ENCODE results near the gene ATP8B4.

Gene ATP8B4

DNA sequence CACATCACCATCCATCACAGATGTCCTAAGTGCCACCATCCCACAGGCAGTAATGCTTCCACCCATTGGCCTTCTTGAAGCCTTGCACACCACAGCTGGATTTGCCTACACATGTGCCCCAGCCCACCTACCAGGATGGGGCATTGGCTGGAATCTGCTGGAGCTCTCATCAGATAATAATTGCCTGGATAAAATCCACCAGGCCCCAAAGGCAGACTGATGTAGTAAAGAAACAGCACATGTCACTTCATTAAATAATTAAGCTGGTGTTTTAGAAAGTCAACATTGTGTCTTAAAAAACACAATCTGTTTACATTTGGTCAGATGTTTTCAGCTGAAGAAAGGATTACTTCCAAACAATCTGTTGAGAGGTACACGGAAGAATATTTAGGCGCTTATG lies 229.5 kb downstream of the ATP8B4 start:
- no peak for DNase-seq

DNA sequence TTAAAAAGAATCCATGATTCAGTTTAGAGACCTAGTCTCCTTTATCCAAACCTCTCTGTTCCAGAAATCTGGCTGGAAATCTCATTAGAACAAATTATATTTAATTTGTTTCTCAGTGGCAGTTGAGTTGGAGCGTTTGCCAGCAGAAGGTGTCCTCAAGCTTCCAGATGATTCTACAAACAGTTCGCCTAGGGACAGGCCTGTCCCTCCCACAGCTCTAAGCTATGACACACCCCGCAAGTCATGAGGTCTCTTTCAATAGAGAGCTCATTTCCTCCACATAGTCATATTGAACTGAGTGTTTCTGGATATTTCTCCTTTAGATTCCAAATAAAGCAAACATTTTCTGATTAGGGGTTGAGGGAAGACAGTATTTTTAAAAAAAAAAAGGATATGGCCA lies 230.3 kb downstream of the ATP8B4 start:
- DNase-seq = peak in 2 of 4 experiments; percentile 10 to 21

DNA sequence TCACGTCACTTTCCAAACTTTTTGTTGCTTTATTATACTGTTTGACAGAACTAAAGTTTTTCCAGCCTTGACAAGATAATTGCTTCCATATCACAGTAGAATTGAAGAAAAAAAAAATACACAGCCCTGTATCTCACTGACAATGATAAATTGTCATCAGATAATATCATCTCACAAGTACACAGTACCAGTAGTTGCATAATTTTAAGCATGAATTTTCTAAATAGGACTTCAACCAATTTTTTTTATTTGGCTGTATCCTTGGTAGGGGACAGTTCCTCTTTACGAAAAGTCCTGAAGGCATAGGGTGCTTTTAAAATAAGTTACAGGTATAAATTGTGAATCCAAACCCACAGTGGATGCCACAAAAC lies 230.7 kb downstream of the ATP8B4 start:
- no peak for DNase-seq

DNA sequence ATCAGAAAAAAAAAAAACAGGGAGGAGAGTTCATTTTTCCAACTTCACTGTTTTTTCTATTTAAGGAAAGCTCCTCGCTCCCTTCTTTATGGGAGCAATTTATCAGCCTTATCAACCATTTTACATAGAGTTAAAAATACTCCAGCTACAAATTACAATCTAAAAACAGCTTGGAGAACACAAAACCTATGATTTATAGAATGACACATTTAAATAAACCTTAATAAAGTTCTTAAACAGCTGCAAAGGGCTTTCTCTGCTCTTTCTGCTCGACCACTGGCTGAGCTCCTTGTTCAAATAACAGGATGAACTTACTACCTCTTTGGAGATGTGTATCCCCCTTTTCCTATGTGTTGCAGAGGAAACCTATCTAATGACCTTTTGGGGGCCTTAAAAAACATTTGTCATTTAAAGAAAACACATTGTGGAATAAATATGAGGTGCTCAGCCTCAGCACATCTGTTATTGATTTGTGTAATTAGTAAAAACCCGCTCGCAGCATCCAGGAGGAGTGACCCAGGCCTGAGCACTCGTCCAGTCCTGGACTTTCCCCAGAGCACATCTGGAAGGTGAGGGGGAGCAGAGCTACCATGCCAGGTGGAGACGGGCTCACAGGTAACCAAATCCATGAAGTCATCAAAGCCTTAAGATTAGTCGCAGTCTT lies 231.2 kb downstream of the ATP8B4 start:
- no peak for DNase-seq

DNA sequence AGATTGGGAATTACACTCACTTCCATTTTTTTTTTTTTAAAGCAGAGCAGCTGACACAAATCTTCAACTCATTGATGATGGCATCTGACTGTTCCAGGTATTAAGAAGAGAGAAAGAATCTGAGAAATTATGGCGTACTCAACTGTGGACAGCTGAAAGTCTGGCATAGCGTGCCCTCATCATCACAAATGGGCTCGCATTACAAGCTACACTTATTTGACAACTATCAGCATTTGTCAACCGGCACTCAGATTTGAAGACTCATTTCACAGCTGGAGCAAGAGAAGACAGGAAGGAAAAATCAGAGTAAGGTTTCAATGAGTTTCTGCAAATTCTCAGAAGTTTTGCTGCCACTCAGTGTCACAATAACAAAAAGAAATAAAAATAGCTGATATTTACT lies 235.9 kb downstream of the ATP8B4 start:
- no peak for DNase-seq

DNA sequence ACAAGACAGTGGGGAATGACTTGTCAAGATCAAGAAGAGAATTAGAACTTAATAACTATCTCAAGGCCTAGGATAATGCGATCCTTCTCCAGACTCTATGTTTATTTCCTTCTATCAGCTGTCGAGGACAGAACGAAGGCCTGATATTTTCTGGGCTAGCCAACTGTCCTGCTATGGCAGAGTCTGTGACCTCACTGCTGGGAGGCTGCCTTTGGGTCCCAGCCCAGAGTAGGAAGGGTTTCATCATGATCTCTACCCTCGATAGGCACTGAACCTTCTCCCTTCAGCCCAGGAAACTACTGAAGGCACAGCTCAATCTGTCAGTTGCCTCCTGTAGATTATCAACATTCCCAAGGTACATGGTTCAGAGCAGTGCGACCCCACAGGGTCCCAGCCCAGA lies 237.2 kb downstream of the ATP8B4 start:
- no peak for DNase-seq

DNA sequence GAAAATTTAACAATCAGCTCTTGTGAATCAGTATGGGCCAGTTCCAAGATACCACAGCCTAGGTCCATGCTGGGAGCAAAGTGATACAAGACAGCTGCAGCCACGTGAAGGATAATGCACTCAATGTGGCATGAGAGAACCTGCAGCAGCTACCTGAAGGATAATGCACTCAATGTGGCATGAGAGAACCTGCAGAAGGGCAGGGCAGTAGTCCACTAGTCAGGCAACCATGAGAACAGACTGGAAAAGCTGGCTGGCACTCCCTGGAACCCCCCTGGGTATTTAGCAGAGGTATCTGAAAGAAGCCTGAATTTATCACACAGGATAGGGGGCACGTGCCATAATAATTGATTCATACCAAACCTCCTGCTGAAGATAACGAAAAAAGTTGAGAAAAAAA lies 237.6 kb downstream of the ATP8B4 start:
- DNase-seq = no peak

DNA sequence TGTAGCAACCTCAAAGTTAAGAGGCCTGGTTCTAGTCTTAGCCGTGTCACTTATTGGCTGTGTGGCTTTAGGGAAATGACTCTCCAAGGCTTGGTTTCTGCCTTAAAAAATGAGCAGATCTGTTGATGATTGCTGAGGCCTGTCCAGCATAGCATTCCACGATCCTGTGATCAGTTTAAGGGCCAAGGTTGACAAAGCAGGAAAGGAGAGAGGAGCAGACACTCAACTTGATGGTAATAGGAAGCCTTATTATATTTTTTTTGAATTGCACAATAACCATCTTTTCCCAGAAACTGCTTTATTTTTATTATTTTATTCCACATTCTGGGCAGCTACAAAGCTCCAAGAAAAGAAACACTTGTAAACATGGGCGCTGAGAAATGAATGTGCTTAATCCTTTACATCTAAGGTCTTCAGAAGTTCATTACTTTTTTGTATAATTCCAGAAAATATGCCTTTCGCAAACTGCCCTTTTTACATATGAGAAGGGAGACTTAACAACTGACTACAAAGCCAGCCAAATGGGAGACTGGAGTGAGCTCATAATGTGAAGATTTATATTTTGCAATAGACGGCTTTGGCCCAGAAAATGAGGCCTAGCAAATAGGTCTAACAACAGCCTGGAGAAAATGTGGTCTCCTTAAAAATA lies 241.0 kb downstream of the ATP8B4 start:
- no peak for DNase-seq

DNA sequence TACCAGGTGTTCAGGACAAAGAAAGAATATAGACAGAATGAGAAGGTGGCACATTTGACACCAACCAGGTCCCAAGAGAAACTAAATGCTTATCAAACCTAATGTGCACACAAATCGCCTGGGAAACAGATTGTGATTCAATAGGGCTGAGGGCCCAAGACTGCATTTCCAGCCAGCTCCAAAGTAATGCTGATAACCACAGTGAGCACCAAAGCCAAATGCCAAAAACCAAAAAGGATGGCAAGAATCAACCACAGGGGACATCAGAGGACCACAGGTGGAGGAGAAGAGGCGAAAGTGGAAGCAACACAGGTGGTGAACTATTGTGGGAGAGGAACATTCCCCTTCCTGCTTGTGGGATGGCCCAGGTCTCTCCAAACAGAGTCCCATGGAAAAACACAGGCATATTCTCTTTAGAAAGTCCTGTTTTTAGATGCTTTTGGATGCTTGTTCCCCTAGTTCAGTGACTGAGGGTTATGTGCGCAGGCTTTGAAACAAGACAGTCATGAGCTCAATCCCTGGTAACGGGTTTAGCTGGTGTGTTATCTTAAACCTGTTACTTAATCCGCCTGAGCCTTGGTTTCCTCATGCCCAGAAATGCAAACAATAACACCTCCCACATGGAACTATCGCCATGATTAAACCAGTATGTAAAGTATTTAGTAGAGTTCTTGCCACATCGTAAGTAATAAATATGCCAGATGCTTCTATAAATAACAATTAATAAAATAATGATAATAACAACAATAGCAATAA lies 241.7 kb downstream of the ATP8B4 start:
- DNase-seq = no peak

DNA sequence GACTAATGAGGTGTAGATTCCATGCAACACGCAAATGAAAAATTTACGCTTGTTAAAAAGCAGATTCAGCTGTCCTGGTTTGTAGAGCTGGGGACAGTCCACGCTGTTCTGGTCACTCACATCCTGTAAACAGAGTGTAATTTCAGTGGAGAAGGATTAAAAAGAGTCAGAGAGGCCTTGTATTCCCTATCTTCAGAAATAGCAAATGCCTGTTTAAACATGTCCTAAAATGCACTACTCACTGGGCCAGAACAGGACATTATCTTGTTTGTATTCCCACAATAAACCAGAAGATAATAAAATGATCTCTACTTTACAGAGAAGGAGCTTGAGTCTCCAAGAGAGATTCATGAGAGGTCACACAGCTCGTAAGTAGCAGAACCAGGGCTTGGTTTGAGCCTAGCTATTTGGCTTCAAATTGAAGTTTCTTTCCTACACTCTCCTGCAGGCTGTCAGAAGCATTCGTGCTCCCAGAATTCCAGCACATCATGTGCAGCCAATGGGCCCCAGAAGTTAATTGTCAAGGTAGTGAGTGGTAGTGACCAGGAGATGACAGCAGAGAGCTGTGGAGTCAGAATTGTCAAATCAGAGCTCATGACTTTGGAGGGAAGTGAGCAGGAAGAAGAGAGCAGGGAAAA lies 242.5 kb downstream of the ATP8B4 start:
- DNase-seq = peak in 2 of 4 experiments; percentile 26 to 30

DNA sequence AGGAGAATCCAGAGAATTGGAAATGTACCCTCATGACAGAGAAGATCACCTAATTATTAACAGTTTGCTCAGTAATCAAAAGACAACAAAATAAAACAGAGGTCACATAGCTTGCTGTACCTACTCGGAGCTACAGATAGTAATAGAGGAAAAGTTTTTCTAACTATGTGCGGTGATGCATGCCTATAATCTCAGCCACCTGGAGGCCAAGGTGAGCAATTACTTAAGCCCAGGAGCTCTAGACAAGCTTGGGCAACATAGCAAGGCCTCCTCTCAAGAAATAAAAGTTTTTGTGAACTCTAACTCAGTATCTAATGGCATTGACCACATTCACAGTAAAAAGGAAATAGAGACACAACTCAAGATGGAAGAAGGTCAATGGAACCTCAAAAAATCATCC lies 243.6 kb downstream of the ATP8B4 start:
- no peak for DNase-seq

DNA sequence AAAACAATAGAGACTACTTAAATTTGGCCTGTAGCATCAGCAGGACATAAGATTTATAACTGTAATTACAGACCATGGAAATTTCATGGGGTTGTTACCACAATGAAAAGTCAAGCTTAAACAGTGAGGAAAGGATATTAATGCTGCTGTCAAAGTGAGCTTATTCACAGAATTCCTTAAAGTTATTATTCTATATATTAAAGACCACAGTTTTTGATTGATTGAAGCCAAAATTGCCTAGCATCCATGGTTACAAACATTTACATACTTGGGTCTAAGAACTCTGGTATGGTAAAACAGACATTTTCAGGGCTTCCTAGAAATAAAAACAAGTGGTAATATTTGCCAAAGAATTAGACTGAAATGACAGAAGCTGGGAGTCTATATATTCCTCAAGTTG lies 248.6 kb downstream of the ATP8B4 start:
- no peak for DNase-seq

DNA sequence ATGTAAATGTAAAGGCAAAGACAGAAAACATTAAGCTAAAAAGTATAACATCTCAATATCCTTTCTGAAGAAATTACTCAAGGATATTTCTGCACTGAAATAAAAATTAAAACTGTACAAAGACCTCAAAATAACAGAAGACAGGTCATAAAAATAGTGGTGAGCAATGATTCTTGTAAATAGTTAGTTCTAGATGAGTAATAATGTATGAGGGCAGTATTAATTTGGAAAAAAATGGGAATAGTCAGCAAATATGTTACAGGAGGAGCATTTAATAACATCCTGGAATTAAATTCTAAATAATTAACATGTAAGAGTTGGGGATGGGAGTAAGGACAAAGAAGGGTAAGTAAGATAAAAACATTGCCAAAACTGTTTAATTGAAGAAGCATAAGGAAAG lies 250.7 kb downstream of the ATP8B4 start:
- DNase-seq = no peak

DNA sequence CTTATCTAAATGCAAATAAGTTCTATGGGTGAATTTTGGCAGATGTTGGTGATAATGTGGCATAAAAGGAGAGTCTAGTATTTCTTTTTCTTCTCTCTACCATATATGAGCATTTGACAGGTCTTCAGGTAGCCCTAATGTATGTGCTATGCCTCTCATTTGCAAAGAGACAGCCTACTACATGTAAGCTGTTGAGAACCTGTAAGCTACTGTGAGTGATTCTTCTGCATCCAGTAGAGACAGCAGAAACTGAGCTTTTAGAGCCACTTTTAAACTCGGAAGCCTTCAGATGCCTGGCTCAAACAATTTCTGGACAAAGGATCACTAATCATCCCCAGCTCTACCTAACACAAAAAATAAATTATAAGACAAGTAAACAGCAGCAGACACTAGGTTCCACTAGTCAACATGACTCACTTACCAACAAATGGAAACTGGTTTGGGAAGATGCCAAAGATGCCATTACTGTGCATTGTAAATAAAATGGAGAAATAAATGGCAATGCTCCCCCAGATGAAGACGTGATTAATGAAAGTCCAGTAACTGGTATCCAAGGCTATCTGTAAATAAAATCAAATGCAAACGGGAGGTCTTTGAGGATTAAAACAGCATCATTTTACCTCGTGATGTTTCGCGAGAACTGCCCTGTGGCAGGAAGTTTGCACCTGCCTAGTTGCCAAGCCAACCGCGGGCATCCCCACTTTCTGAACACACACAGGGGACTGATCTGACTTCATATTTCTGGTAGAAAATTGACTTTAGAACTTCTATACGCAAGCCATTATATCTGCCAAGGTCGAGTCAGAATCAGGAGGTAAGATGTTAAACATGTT lies 252.9 kb downstream of the ATP8B4 start:
- DNase-seq = no peak

DNA sequence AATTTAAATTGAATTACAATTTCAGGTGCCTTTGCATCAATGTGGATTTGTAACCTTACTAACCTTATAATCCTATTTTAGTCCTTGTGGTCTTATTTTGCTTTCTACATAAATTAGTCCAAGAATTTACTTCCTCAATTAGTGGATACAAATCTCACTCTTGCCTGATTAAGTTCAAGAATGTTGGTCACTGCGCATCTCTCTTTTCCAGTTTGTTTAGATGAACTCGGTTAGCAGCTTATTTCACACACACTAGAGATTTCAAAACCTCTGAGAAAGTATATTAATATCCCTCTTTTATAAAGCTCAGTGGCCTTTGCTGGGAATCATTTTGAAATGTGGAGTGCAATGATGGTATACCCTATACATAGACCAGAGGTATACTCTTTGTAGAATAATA lies 254.8 kb downstream of the ATP8B4 start:
- DNase-seq = no peak

DNA sequence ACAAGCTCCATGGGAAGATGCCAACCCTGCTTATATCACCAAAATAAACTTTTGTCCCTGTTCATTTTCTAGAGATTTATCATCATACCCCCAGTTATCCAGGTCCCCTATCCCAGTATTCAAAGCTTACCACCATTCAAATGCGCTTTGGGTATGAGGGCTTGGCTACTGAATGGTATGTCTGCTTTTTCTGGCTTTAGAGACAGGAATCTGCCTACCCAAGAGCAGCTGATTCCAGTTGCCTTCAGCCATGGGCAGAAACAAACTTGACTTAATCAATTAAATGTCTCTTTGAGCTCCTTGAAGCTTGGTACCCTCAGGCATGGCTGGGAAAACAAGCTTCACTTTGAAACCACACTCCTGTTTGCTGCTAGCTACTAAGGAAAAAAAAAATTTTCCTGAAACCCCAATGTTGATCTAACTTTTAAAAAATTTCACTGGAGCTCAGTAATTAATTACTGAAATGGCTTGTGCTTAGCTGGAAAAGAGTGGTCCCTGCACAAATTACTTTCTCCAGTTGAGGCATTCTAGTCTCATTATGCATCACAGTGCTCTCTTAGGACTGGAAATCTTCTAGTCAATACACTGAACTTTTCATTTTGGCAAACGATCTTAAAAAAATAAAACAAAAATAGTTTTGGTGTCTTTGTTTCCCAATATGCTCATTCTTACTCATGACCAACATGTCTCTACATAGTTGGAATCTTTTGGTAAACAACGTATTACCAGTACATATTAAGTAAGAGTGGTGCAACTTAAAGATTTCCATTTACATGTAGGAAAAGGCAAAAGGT lies 255.4 kb downstream of the ATP8B4 start:
- DNase-seq = no peak

DNA sequence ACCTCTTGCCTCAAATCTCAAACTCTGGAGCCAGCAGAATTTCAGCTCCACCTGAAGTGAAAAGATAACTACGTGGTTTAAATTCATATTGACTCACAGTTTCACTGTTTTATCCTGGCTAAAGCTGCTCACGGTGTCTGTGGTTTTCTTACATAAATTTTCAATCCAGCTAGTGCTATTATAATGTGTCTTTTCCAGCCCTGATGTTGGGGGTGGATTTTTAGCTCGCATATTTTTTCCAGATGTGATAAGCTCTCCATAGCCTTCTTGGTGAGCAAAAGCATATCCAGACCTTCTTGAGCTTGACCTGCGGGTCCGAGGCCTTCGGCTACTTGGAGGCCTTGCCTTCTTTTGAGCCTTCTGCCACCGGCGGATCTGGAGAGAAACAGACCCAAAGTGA lies 258.9 kb downstream of the ATP8B4 start:
- no peak for DNase-seq

DNA sequence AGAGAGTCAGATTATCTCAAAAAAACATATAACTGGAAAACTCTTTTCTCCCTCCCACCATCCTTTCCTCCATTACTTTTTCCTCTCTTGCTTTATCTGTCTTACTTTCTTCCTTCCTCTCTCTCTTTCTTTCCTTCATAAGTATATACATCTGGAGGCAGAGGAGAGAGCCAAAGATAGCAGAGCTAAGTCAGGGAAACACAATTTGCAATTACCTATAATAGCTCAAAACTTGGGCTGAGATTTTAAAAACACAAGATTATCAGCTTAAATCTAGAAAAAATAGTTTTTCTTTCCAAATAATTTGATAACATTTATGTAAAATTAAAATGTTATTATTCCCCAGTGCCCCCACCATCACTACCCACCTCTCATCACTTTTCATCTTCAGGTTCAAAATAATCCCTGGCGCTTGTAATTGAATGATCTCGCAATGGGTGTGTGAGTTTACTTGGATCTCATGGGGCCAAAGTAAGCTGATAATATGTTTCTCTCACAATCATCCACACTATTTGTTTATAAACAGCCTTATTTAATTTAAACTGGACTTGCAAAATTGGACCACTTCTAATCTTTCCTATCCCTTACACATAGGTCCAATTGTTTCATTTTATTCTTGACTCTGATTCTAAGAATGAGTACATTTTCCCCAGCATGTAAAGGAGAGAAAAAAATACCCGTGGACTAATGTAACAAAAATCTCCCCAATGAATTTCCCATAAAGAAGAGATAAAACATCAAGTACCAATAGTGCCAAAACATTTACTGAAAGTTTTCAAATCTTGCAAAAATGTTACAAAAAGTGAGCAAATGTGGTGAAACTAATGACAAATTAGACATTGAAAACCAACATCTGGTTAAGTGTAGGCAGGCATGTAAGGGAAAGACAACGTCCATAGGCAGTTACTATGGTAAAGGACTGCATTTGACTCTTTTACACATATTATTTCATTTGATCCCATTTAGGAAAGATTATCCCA lies 261.2 kb downstream of the ATP8B4 start:
- no peak for DNase-seq

DNA sequence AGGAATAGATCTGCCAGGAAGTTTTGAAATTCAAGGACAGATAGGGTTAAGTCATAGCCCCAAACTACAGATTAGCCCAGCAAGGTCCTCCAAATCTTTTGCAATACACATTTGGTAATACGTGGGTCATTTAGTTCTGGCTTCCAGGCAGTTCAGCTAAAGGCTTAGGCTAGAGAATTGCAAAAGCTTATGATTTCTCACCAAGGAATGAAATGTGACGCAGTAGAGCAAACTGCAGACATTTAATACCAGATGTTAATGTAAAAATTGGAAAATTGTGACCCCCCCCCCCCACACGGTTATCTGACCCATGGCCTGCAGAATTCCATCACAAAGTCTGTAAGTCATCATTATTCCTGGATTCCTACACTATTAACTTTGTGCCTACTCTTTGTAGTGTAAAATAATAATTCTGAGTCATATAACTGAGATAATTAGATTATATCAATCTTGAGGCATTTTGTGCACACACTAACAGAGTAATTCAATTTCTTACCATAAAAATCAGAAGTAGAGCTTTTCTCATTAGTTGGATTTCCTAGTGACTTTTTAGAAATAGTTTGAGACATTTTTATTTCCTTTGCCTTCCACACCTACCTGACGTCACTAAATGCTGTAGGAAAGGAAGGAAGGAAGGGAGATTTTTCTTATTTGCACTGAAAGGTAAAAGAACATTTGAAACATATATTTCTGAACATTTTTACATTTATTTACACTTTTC lies 263.0 kb downstream of the ATP8B4 start:
- peak; percentile 17 to 65 (median 52) for DNase-seq

DNA sequence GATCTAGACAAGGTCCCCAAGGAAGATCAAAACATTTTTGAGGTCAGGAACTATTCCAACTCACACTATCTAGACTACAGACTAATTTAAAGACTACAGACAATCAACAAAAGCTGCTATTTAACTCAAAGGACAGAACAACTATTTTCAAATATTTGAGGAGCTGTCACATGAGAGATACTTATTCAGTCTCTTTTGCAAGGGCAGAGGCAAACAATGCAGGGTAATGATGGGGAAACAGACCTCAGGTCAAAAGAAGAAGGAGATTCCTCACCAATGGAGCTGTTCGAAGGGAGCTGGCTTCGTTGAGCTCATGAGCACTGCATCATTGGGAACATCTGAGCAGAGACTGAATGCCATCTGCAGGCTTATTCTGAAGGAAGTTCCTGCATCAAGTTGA lies 266.3 kb downstream of the ATP8B4 start:
- DNase-seq = no peak

All from suppressor macrophage (primary cell).